NCI-H1105 treated with DMSO at 0.1 percent for 48 hours (cell line): ENCODE data around the gene IP6K3.

Experiments used
- DNase-seq: peaks from one replicate; lab custom pipeline; 2025; lab: John Stamatoyannopoulos, UW

IP6K3 gene

GRCh38 chr6:33740204-33740608, 6.5 kb downstream of the IP6K3 start:
- no peak for DNase-seq

- no peak for DNase-seq
Measured at GRCh38 chr6:33739571-33739970, 7.1 kb downstream of the IP6K3 start.

GRCh38 chr6:33738879-33739278, 7.8 kb downstream of the IP6K3 start:
- no peak for DNase-seq

GRCh38 chr6:33738153-33738552, 8.6 kb downstream of the IP6K3 start:
- DNase-seq, result no peak

- no peak for DNase-seq
Measured at GRCh38 chr6:33737267-33738026, 9.3 kb downstream of the IP6K3 start.

GRCh38 chr6:33735216-33735615, 11.5 kb downstream of the IP6K3 start:
- no peak for DNase-seq

- DNase-seq, result no peak
Measured at GRCh38 chr6:33733709-33734007, 13.0 kb downstream of the IP6K3 start.

- DNase-seq, result no peak
Measured at GRCh38 chr6:33732817-33733708, 13.6 kb downstream of the IP6K3 start.

GRCh38 chr6:33732385-33732784, 14.3 kb downstream of the IP6K3 start:
- no peak for DNase-seq

- no peak for DNase-seq
Measured at GRCh38 chr6:33731751-33732282, 14.9 kb downstream of the IP6K3 start.

GRCh38 chr6:33731035-33731434, 15.7 kb downstream of the IP6K3 start:
- no peak for DNase-seq

GRCh38 chr6:33730611-33731010, 16.1 kb downstream of the IP6K3 start:
- DNase-seq, result no peak

GRCh38 chr6:33729059-33729458, 17.6 kb downstream of the IP6K3 start:
- DNase-seq, result no peak

- DNase-seq, result no peak
Measured at GRCh38 chr6:33728438-33728837, 18.3 kb downstream of the IP6K3 start.

GRCh38 chr6:33727932-33728331, 18.8 kb downstream of the IP6K3 start:
- no peak for DNase-seq

- DNase-seq, result no peak
Measured at GRCh38 chr6:33727126-33727525, 19.6 kb downstream of the IP6K3 start.

- DNase-seq, result no peak
Measured at GRCh38 chr6:33726696-33727095, 20.0 kb downstream of the IP6K3 start.

- DNase-seq, result no peak
Measured at GRCh38 chr6:33725891-33726673, 20.6 kb downstream of the IP6K3 start.

GRCh38 chr6:33725222-33725621, 21.5 kb downstream of the IP6K3 start:
- DNase-seq, result no peak

- no peak for DNase-seq
Measured at GRCh38 chr6:33724102-33725023, 22.3 kb downstream of the IP6K3 start.

- DNase-seq, result no peak
Measured at GRCh38 chr6:33723371-33724085, 23.2 kb downstream of the IP6K3 start.
